HEK293 (cell line): Measurements from ENCODE around the gene ETV6.

Experiments
- SALL2 ChIP-seq: fragments of 450-650 bp; formaldehyde crosslinking; IDR thresholded peaks from 2 replicates; pipeline ENCODE4 v1.5.0; 2017; ENCODE audit warnings: missing biosample characterization, mild to moderate bottlenecking, missing genetic modification characterization, borderline replicate concordance
- SP2 ChIP-seq: fragments of 450-650 bp; formaldehyde crosslinking; IDR thresholded peaks from 2 replicates; pipeline ENCODE4 v1.5.1; 2016; ENCODE audit warnings: missing biosample characterization, missing genetic modification characterization
- YY1 ChIP-seq: fragments of 450-650 bp; formaldehyde crosslinking; IDR thresholded peaks from 2 replicates; pipeline ENCODE4 v1.5.1; 2018; ENCODE audit warnings: missing biosample characterization, missing genetic modification characterization
- ZBTB1 ChIP-seq: fragments of 450-650 bp; formaldehyde crosslinking; IDR thresholded peaks from 2 replicates; pipeline ENCODE4 v1.5.1; 2016; ENCODE audit warnings: missing biosample characterization, missing genetic modification characterization
- ZNF157 ChIP-seq: fragments of 450-650 bp; formaldehyde crosslinking; IDR thresholded peaks from 2 replicates; pipeline ENCODE4 v1.5.1; 2016; ENCODE audit warnings: missing biosample characterization, missing genetic modification characterization
- ZNF223 ChIP-seq: fragments of 450-650 bp; formaldehyde crosslinking; IDR thresholded peaks from 2 replicates; pipeline ENCODE4 v1.5.1; 2016; ENCODE audit warnings: missing biosample characterization, missing genetic modification characterization
- ZNF423 ChIP-seq: fragments of 450-650 bp; formaldehyde crosslinking; IDR thresholded peaks from 2 replicates; pipeline ENCODE4 v1.5.1; 2016; ENCODE audit warnings: missing biosample characterization, missing genetic modification characterization
- ZNF473 ChIP-seq: fragments of 450-650 bp; formaldehyde crosslinking; IDR thresholded peaks from 2 replicates; pipeline ENCODE4 v1.5.1; 2017; ENCODE audit warnings: missing biosample characterization, missing genetic modification characterization
- ZNF549 ChIP-seq: fragments of 450-650 bp; IDR thresholded peaks from 2 replicates; pipeline ENCODE4 v1.5.1; 2018; ENCODE audit warnings: missing biosample characterization, missing genetic modification characterization, mild to moderate bottlenecking, inconsistent platforms, moderate library complexity
- ZNF670 ChIP-seq: fragments of 450-650 bp; formaldehyde crosslinking; IDR thresholded peaks from 2 replicates; pipeline ENCODE4 v1.5.1; 2016; ENCODE audit warnings: missing biosample characterization, missing genetic modification characterization, low read depth
- ZNF792 ChIP-seq: fragments of 450-650 bp; formaldehyde crosslinking; IDR thresholded peaks from 2 replicates; pipeline ENCODE4 v1.5.1; 2016; ENCODE audit warnings: missing biosample characterization, missing genetic modification characterization
- TF ChIP-seq, protein P1 (sequence below): fragments of 450-650 bp; formaldehyde crosslinking; IDR thresholded peaks from 2 replicates; pipeline ENCODE4 v1.5.1; 2016; ENCODE audit warnings: missing biosample characterization, missing genetic modification characterization
- TF ChIP-seq, protein P2 (sequence below): fragments of 450-650 bp; formaldehyde crosslinking; conservative IDR thresholded peaks from 2 replicates; pipeline ENCODE4 v1.5.1; 2016; ENCODE audit warnings: low read depth, missing biosample characterization, missing genetic modification characterization
- TF ChIP-seq, protein P3 (sequence below): fragments of 450-650 bp; formaldehyde crosslinking; IDR thresholded peaks from 2 replicates; pipeline ENCODE4 v1.5.1; 2016; ENCODE audit warnings: missing biosample characterization, missing genetic modification characterization, borderline replicate concordance

DNA sequence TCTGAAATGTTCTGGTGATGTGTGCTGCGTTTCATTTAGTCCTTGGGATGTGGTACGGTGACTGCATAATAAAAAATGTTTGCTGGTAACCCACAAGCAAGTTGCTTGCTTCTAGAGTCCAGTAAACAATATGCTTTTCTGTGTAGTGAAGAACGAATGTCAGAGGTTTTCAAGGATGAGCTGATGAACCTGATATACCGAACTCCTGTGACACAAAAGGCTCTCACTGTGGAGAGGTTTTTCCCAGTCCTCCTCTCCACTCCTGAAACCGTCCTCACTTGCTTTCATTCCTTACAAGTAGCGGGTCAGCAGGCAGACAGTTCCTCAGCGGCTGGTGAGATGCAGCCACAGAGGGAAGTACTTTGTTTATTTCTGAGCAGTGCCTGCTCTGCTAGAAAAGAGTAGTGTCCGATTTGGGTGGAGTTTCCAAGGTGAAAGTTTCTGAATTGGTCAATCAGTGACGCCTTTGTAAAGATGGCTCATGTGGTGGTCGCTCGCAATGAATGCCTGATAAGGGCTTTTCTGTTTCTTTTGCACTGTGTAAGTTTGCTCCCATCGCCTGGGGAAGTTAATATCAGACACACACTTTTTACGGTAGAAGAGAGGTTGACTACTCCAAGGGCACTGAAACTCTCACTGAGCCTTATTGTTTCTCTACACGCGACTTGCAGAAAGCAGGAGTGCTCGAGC lies 3.0 kb downstream of the ETV6 start:
- TF ChIP-seq ZNF223 (tag by site-specific recombination) (no peak), YY1 (tag by site-specific recombination) (no peak), ZNF423 (no peak), ZNF157 (no peak), ZNF473 (tag by site-specific recombination) (no peak), SALL2 (tag by site-specific recombination) (no peak), SP2 (no peak), ZNF670 (tag by site-specific recombination) (no peak), ZNF549 (tag by site-specific recombination) (no peak), ZNF792 (tag by site-specific recombination) (no peak), ZBTB1 (tag by site-specific recombination) (no peak)
- TF ChIP-seq, protein P1, sequence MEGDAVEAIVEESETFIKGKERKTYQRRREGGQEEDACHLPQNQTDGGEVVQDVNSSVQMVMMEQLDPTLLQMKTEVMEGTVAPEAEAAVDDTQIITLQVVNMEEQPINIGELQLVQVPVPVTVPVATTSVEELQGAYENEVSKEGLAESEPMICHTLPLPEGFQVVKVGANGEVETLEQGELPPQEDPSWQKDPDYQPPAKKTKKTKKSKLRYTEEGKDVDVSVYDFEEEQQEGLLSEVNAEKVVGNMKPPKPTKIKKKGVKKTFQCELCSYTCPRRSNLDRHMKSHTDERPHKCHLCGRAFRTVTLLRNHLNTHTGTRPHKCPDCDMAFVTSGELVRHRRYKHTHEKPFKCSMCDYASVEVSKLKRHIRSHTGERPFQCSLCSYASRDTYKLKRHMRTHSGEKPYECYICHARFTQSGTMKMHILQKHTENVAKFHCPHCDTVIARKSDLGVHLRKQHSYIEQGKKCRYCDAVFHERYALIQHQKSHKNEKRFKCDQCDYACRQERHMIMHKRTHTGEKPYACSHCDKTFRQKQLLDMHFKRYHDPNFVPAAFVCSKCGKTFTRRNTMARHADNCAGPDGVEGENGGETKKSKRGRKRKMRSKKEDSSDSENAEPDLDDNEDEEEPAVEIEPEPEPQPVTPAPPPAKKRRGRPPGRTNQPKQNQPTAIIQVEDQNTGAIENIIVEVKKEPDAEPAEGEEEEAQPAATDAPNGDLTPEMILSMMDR = no peak
- TF ChIP-seq, protein P2, sequence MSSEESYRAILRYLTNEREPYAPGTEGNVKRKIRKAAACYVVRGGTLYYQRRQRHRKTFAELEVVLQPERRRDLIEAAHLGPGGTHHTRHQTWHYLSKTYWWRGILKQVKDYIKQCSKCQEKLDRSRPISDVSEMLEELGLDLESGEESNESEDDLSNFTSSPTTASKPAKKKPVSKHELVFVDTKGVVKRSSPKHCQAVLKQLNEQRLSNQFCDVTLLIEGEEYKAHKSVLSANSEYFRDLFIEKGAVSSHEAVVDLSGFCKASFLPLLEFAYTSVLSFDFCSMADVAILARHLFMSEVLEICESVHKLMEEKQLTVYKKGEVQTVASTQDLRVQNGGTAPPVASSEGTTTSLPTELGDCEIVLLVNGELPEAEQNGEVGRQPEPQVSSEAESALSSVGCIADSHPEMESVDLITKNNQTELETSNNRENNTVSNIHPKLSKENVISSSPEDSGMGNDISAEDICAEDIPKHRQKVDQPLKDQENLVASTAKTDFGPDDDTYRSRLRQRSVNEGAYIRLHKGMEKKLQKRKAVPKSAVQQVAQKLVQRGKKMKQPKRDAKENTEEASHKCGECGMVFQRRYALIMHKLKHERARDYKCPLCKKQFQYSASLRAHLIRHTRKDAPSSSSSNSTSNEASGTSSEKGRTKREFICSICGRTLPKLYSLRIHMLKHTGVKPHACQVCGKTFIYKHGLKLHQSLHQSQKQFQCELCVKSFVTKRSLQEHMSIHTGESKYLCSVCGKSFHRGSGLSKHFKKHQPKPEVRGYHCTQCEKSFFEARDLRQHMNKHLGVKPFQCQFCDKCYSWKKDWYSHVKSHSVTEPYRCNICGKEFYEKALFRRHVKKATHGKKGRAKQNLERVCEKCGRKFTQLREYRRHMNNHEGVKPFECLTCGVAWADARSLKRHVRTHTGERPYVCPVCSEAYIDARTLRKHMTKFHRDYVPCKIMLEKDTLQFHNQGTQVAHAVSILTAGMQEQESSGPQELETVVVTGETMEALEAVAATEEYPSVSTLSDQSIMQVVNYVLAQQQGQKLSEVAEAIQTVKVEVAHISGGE (tag by site-specific recombination) = no peak
- TF ChIP-seq, protein P3, sequence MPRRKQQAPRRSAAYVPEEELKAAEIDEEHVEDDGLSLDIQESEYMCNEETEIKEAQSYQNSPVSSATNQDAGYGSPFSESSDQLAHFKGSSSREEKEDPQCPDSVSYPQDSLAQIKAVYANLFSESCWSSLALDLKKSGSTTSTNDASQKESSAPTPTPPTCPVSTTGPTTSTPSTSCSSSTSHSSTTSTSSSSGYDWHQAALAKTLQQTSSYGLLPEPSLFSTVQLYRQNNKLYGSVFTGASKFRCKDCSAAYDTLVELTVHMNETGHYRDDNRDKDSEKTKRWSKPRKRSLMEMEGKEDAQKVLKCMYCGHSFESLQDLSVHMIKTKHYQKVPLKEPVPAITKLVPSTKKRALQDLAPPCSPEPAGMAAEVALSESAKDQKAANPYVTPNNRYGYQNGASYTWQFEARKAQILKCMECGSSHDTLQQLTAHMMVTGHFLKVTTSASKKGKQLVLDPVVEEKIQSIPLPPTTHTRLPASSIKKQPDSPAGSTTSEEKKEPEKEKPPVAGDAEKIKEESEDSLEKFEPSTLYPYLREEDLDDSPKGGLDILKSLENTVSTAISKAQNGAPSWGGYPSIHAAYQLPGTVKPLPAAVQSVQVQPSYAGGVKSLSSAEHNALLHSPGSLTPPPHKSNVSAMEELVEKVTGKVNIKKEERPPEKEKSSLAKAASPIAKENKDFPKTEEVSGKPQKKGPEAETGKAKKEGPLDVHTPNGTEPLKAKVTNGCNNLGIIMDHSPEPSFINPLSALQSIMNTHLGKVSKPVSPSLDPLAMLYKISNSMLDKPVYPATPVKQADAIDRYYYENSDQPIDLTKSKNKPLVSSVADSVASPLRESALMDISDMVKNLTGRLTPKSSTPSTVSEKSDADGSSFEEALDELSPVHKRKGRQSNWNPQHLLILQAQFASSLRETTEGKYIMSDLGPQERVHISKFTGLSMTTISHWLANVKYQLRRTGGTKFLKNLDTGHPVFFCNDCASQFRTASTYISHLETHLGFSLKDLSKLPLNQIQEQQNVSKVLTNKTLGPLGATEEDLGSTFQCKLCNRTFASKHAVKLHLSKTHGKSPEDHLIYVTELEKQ (tag by site-specific recombination) = no peak
